ENCODE data around the gene XPO5. TPM values are rescaled to one million over a fixed set of nuclear protein-coding genes. Genes with fewer than 3 reads are reported as not detected.

The XPO5 gene
- total RNA-seq, 1 donor from 2014 or later, result 53.0 TPM

- Histone ChIP-seq H3K27ac (ENCODE audit: low read depth, low read length) (no peak overlapping the region), H3K79me2 (ENCODE audit: insufficient read depth, low read length) (no peaks in the 10 kb centered on the region), H3K36me3 (ENCODE audit: insufficient read depth, low read length) (peaks cover 61% of the 10 kb centered on the region), H3K27me3 (ENCODE audit: insufficient read depth, low read length) (no peaks in the 10 kb centered on the region), H2AFZ (ENCODE audit: low read depth, low read length) (no peak overlapping the region), H3K4me2 (ENCODE audit: low read length) (no peak overlapping the region), H3K4me1 (ENCODE audit: insufficient read depth, low read length) (no peaks in the 10 kb centered on the region), H3K4me3 (ENCODE audit: insufficient read depth, low read depth, low read length) (no peak overlapping the region), H3K9me3 (ENCODE audit: insufficient read depth, low read depth, low read length) (no peaks in the 10 kb centered on the region), H3K9ac (ENCODE audit: low read length) (no peak overlapping the region), H4K20me1 (ENCODE audit: insufficient read depth, low read length) (no peaks in the 10 kb centered on the region)
- TF ChIP-seq CTCF (IDR thresholded peaks at IDR 0.05; ENCODE audit: insufficient read depth, low read depth, low read length) (no peak), EZH2 (IDR thresholded peaks at IDR 0.05; ENCODE audit: insufficient read depth, low read length) (no peak)
- no peak for FAIRE-seq
- Mint-ChIP-seq H3K36me3 (ENCODE audit: low read depth, unreplicated experiment) (peaks cover 9% of the 10 kb centered on the region), H3K27me3 (ENCODE audit: low read depth, unreplicated experiment) (no peaks in the 10 kb centered on the region), H3K27ac (ENCODE audit: unreplicated experiment) (no peak overlapping the region), H3K9me3 (ENCODE audit: unreplicated experiment) (no peaks in the 10 kb centered on the region), H3K4me3 (ENCODE audit: unreplicated experiment) (no peak overlapping the region), H3K4me1 (ENCODE audit: low read depth, unreplicated experiment) (no peaks in the 10 kb centered on the region)
- DNase-seq (ENCODE audit: low read depth), result no peak
Observed at GRCh38 chr6:43547222-43547621, 28.6 kb downstream of the XPO5 start.

- Mint-ChIP-seq H3K27ac (ENCODE audit: unreplicated experiment) (no peak overlapping the region), H3K36me3 (ENCODE audit: low read depth, unreplicated experiment) (peaks cover 14% of the 10 kb centered on the region), H3K27me3 (ENCODE audit: low read depth, unreplicated experiment) (no peaks in the 10 kb centered on the region), H3K4me3 (ENCODE audit: unreplicated experiment) (no peak overlapping the region), H3K4me1 (ENCODE audit: low read depth, unreplicated experiment) (no peaks in the 10 kb centered on the region), H3K9me3 (ENCODE audit: unreplicated experiment) (no peaks in the 10 kb centered on the region)
- H3K4me1 ChIP-seq (ENCODE audit: insufficient read depth, low read length), result no peaks in the 10 kb centered on the region
- TF ChIP-seq EZH2 (IDR thresholded peaks at IDR 0.05; ENCODE audit: insufficient read depth, low read length) (no peak), CTCF (IDR thresholded peaks at IDR 0.05; ENCODE audit: insufficient read depth, low read depth, low read length) (no peak)
- peaks cover 3% of the 10 kb centered on the region for H4K20me1 ChIP-seq (ENCODE audit: insufficient read depth, low read length)
- H3K36me3 ChIP-seq (ENCODE audit: insufficient read depth, low read length), result peaks cover 53% of the 10 kb centered on the region
- FAIRE-seq (no peak), DNase-seq (ENCODE audit: low read depth) (no peak)
- no peak overlapping the region for H3K27ac ChIP-seq (ENCODE audit: low read depth, low read length)
- H3K27me3 ChIP-seq (ENCODE audit: insufficient read depth, low read length), result no peaks in the 10 kb centered on the region
- H3K79me2 ChIP-seq (ENCODE audit: insufficient read depth, low read length), result no peaks in the 10 kb centered on the region
- H3K9ac ChIP-seq (ENCODE audit: low read length), result no peak overlapping the region
- H3K9me3 ChIP-seq (ENCODE audit: insufficient read depth, low read depth, low read length), result no peaks in the 10 kb centered on the region
- no peak overlapping the region for H3K4me3 ChIP-seq (ENCODE audit: insufficient read depth, low read depth, low read length)
- H3K4me2 ChIP-seq (ENCODE audit: low read length), result no peak overlapping the region
- H2AFZ ChIP-seq (ENCODE audit: low read depth, low read length), result no peak overlapping the region
Observed at GRCh38 chr6:43544461-43544860, 31.4 kb downstream of the XPO5 start.

- H3K4me1 ChIP-seq (ENCODE audit: insufficient read depth, low read length), result no peaks in the 10 kb centered on the region
- TF ChIP-seq EZH2 (IDR thresholded peaks at IDR 0.05; ENCODE audit: insufficient read depth, low read length) (no peak), CTCF (IDR thresholded peaks at IDR 0.05; ENCODE audit: insufficient read depth, low read depth, low read length) (no peak)
- no peak overlapping the region for H3K27ac ChIP-seq (ENCODE audit: low read depth, low read length)
- Mint-ChIP-seq H3K36me3 (ENCODE audit: low read depth, unreplicated experiment) (peaks cover 14% of the 10 kb centered on the region), H3K4me1 (ENCODE audit: low read depth, unreplicated experiment) (no peaks in the 10 kb centered on the region), H3K4me3 (ENCODE audit: unreplicated experiment) (no peak overlapping the region), H3K27me3 (ENCODE audit: low read depth, unreplicated experiment) (no peaks in the 10 kb centered on the region), H3K9me3 (ENCODE audit: unreplicated experiment) (peaks cover 2% of the 10 kb centered on the region), H3K27ac (ENCODE audit: unreplicated experiment) (no peak overlapping the region)
- FAIRE-seq (no peak), DNase-seq (ENCODE audit: low read depth) (no peak)
- H3K36me3 ChIP-seq (ENCODE audit: insufficient read depth, low read length), result peaks cover 42% of the 10 kb centered on the region
- H3K27me3 ChIP-seq (ENCODE audit: insufficient read depth, low read length), result no peaks in the 10 kb centered on the region
- no peak overlapping the region for H3K4me3 ChIP-seq (ENCODE audit: insufficient read depth, low read depth, low read length)
- no peak overlapping the region for H3K9ac ChIP-seq (ENCODE audit: low read length)
- H3K79me2 ChIP-seq (ENCODE audit: insufficient read depth, low read length), result no peaks in the 10 kb centered on the region
- no peak overlapping the region for H2AFZ ChIP-seq (ENCODE audit: low read depth, low read length)
- H3K4me2 ChIP-seq (ENCODE audit: low read length), result no peak overlapping the region
- no peaks in the 10 kb centered on the region for H3K9me3 ChIP-seq (ENCODE audit: insufficient read depth, low read depth, low read length)
- H4K20me1 ChIP-seq (ENCODE audit: insufficient read depth, low read length), result peaks cover 3% of the 10 kb centered on the region
Observed at GRCh38 chr6:43541774-43542471, 33.9 kb downstream of the XPO5 start.
